Caco-2 (cell line): ENCODE measurements around the gene TACC2. TPM values are rescaled to one million over a fixed set of nuclear protein-coding genes. Genes with fewer than 3 reads are reported as not detected.

Source experiments
- BruUV-seq: library from RNA; stranded (reverse); fragments of 400-500 nt; replicated peaks from 2 replicates; lab custom pipeline; 2021; lab: Mats Ljungman, UMichigan
- CTCF ChIA-PET: fragments of 300-600 bp; sonication (Branson Sonifier 250); formaldehyde crosslinking; loops from one replicate; lab custom pipeline; 2022; ENCODE audit warnings: antibody characterized with exemption; lab: Charles Lee
- POLR2A ChIA-PET: fragments of 300-600 bp; sonication (Branson Sonifier 250); formaldehyde crosslinking; loops from one replicate; lab custom pipeline; 2022; ENCODE audit warnings: antibody characterized with exemption; lab: Charles Lee
- DNase-seq, 2 experiments: peaks; one replicate each; pipeline versions ENCODE4 v3.0.0 to v3.0.0-alpha.2; 2020 to 2022
- H3K27me3 ChIP-seq: replicated peaks from 2 replicates; pipeline ENCODE4 v1.6.0; 2011; ENCODE audit warnings: low read length; ENCODE audit not compliant: control insufficient read depth, insufficient read depth
- H3K36me3 ChIP-seq: 2 replicates; pipeline ENCODE4 v1.5.1; 2011; ENCODE audit warnings: low read length; ENCODE audit not compliant: control insufficient read depth, insufficient read depth
- H3K4me1 ChIP-seq: fragments of 250-450 bp; sonication (Bioruptor Pico); 2 replicates; pipeline ENCODE4 v1.5.1; 2020; ENCODE audit warnings: mild to moderate bottlenecking
- H3K4me3 ChIP-seq: 2 replicates; pipeline ENCODE4 v1.5.1; 2011; ENCODE audit warnings: low read depth, mild to moderate bottlenecking, control low read depth, low read length
- H3K9me3 ChIP-seq: fragments of 250-450 bp; sonication (Bioruptor Pico); 2 replicates; pipeline ENCODE4 v1.5.1; 2020; ENCODE audit warnings: mild to moderate bottlenecking, moderate library complexity
- H3K27ac Mint-ChIP-seq: one replicate; pipeline ENCODE4 v1.8.0; 2022; ENCODE audit warnings: mixed read lengths; ENCODE audit not compliant: unreplicated experiment
- H3K27me3 Mint-ChIP-seq: one replicate; pipeline ENCODE4 v1.8.0; 2022; ENCODE audit warnings: mixed read lengths; ENCODE audit not compliant: insufficient read depth, unreplicated experiment
- H3K36me3 Mint-ChIP-seq: one replicate; pipeline ENCODE4 v1.8.0; 2022; ENCODE audit warnings: mild to moderate bottlenecking, mixed read lengths; ENCODE audit not compliant: insufficient read depth, unreplicated experiment
- H3K4me1 Mint-ChIP-seq: one replicate; pipeline ENCODE4 v1.8.0; 2022; ENCODE audit warnings: low read depth, mixed read lengths; ENCODE audit not compliant: unreplicated experiment
- H3K4me3 Mint-ChIP-seq: one replicate; pipeline ENCODE4 v1.8.0; 2022; ENCODE audit warnings: mild to moderate bottlenecking, moderate library complexity, mixed read lengths; ENCODE audit not compliant: unreplicated experiment
- H3K9me3 Mint-ChIP-seq: one replicate; pipeline ENCODE4 v1.8.0; 2022; ENCODE audit warnings: mixed read lengths; ENCODE audit not compliant: unreplicated experiment
- intact Hi-C: fragments of 100-400 bp; cut with micrococcal nuclease; formaldehyde crosslinking; loops from one replicate; pipeline ENCODE4 v1.10.0; 2022; ENCODE audit not compliant: unreplicated experiment
- total RNA-seq: library from RNA; stranded (reverse); gene quantifications from 2 replicates; pipeline ENCODE4 v1.2.3, GENCODE V29; 2022
- TF ChIP-seq, protein P1 (sequence below), 2 experiments: fragments of 200-600 bp in 1 of 2; IDR thresholded peaks; 1 replicate in 1 of 2; 2 replicates in 1 of 2; pipeline versions ENCODE4 v1.5.1 to v1.8.0; 2011 to 2022; ENCODE audit warnings: antibody characterized with exemption in 1 of 2, control low read depth in 1 of 2, inconsistent platforms in 1 of 2, low read depth in 1 of 2, low read length in 1 of 2, mild to moderate bottlenecking in 1 of 2, moderate library complexity in 1 of 2; ENCODE audit not compliant: insufficient read depth in 1 of 2, severe bottlenecking in 1 of 2, unreplicated experiment in 1 of 2

The TACC2 gene
- total RNA-seq, 1 experiment from 2014 or later: 117 TPM

DNA sequence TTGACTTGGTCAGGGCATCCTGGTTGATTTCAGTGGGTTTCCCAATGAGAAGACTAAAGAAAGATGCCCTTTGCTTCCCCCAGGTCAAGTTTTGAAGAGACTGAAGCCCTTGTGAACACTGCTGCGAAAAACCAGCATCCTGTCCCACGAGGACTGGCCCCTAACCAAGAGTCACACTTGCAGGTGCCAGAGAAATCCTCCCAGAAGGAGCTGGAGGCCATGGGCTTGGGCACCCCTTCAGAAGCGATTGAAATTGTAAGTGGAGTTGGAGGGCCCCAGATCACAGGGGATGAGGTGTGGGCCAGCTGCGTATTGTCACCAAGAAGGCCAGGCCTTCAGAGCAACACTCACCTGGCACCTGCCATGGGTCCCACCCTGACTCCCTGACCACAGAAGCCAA, 238.8 kb downstream of the TACC2 start:
- TF ChIP-seq, protein P1, sequence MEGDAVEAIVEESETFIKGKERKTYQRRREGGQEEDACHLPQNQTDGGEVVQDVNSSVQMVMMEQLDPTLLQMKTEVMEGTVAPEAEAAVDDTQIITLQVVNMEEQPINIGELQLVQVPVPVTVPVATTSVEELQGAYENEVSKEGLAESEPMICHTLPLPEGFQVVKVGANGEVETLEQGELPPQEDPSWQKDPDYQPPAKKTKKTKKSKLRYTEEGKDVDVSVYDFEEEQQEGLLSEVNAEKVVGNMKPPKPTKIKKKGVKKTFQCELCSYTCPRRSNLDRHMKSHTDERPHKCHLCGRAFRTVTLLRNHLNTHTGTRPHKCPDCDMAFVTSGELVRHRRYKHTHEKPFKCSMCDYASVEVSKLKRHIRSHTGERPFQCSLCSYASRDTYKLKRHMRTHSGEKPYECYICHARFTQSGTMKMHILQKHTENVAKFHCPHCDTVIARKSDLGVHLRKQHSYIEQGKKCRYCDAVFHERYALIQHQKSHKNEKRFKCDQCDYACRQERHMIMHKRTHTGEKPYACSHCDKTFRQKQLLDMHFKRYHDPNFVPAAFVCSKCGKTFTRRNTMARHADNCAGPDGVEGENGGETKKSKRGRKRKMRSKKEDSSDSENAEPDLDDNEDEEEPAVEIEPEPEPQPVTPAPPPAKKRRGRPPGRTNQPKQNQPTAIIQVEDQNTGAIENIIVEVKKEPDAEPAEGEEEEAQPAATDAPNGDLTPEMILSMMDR (IDR thresholded peaks at IDR 0.05; ENCODE audit: insufficient read depth in 1 of 2, low read depth in 1 of 2, low read length in 1 of 2, severe bottlenecking in 1 of 2, unreplicated experiment in 1 of 2): no peak
- H3K36me3 Mint-ChIP-seq: peaks cover 73% of the 10 kb centered on the region
- Histone ChIP-seq H3K4me3 (no peak overlapping the region), H3K4me1 (no peaks in the 10 kb centered on the region), H3K27me3 (no peaks in the 10 kb centered on the region), H3K36me3 (peaks cover 7% of the 10 kb centered on the region; the same call in 1 of the 2 replicates), H3K9me3 (no peaks in the 10 kb centered on the region)
- H3K27me3 Mint-ChIP-seq: no peaks in the 10 kb centered on the region
- H3K4me1 Mint-ChIP-seq: no peaks in the 10 kb centered on the region
- H3K27ac Mint-ChIP-seq: no peak overlapping the region
- no peak for DNase-seq
- no TSS peak for BruUV-seq
- no peak overlapping the region for H3K4me3 Mint-ChIP-seq
- no peaks in the 10 kb centered on the region for H3K9me3 Mint-ChIP-seq
- CTCF ChIA-PET: no interaction called here
- intact Hi-C loops: no loop called here
- POLR2A ChIA-PET: no interaction called here

DNA sequence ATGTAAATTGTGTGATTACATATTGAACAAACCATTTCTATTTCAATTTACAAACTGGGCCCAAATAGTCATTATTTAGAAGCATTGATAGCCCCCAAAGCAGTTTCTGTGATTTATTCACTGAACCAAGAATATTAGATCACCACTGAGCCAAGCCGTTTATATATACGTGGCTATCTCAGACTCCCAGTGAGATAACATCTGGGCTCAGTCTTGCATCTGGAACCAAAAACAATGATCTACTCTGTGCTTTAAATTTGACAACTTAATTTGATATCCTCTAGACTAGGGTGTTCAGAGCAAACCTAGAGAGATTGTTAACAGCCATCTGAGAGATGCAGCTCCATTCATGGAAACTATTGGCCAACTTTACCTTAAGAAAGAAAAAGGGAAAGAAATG, 240.7 kb downstream of the TACC2 start:
- ChIA-PET POLR2A (no interaction called here), CTCF (no interaction called here)
- Histone ChIP-seq H3K36me3 (peaks cover 5% of the 10 kb centered on the region), H3K4me3 (no peak overlapping the region), H3K4me1 (no peaks in the 10 kb centered on the region), H3K9me3 (no peaks in the 10 kb centered on the region), H3K27me3 (no peaks in the 10 kb centered on the region)
- Mint-ChIP-seq H3K9me3 (no peaks in the 10 kb centered on the region), H3K27me3 (no peaks in the 10 kb centered on the region), H3K36me3 (peaks cover 87% of the 10 kb centered on the region), H3K4me1 (no peaks in the 10 kb centered on the region), H3K27ac (no peak overlapping the region), H3K4me3 (no peak overlapping the region)
- BruUV-seq: no TSS peak
- TF ChIP-seq, protein P1 (IDR thresholded peaks at IDR 0.05; ENCODE audit: insufficient read depth in 1 of 2, low read depth in 1 of 2, low read length in 1 of 2, severe bottlenecking in 1 of 2, unreplicated experiment in 1 of 2): no peak
- intact Hi-C loops: no loop called here
- DNase-seq: no peak

DNA sequence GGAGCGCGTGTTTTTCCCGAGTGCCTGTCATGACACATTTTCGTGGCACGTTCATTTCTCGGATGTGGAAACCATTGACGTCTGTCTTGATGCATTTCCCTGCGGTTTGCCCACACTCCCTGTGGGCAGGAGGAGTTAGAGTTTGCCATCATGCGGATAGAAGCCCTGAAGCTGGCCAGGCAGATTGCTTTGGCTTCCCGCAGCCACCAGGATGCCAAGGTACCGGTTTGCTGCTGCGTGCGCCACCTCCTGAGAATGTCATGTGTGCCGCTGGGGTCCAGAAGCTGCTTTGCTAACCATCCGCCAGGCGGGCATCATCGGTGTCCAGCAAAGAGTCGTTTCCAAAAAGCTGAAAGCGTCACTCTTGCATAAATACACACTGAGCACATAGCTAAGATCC, 241.3 kb downstream of the TACC2 start:
- ChIA-PET CTCF (no interaction called here), POLR2A (no interaction called here)
- Histone ChIP-seq H3K4me3 (no peak overlapping the region), H3K4me1 (no peaks in the 10 kb centered on the region), H3K27me3 (no peaks in the 10 kb centered on the region), H3K36me3 (peaks cover 5% of the 10 kb centered on the region), H3K9me3 (no peaks in the 10 kb centered on the region)
- no peaks in the 10 kb centered on the region for H3K4me1 Mint-ChIP-seq
- no peak overlapping the region for H3K27ac Mint-ChIP-seq
- no peaks in the 10 kb centered on the region for H3K27me3 Mint-ChIP-seq
- no peak for DNase-seq
- BruUV-seq: no TSS peak
- intact Hi-C loops: no loop called here
- H3K36me3 Mint-ChIP-seq: peaks cover 82% of the 10 kb centered on the region
- TF ChIP-seq, protein P1 (IDR thresholded peaks at IDR 0.05; ENCODE audit: insufficient read depth in 1 of 2, low read depth in 1 of 2, low read length in 1 of 2, severe bottlenecking in 1 of 2, unreplicated experiment in 1 of 2): no peak
- H3K9me3 Mint-ChIP-seq: no peaks in the 10 kb centered on the region
- H3K4me3 Mint-ChIP-seq: no peak overlapping the region
